Dedifferentiated amniotic fluid mesenchymal stem cell (primary cell): ENCODE data around the gene GIMAP4.
"Not testable (repeated sequence)": the region's sequence is repeated elsewhere in the genome, so short reads cannot be mapped to it uniquely, and the experiment has no call there.

Experiments
- DNase-seq: peaks from one replicate; pipeline ENCODE4 v3.0.0-alpha.2; 2016; ENCODE audit errors: extremely low spot score

GIMAP4 gene

GRCh38 chr7:150567169-150567568 is at the start of gene GIMAP4:
Gene GIMAP4 (plus strand): TSS chr7:150567390. CDS start chr7:150569902, 2,512 bp downstream.
- no peak for DNase-seq

GRCh38 chr7:150519310-150519709 is 47.9 kb upstream of the GIMAP4 start:
- no peak for DNase-seq

- DNase-seq: no peak
Observed at GRCh38 chr7:150520145-150520544, 47.0 kb upstream of the GIMAP4 start.

GRCh38 chr7:150522931-150523330 is 44.3 kb upstream of the GIMAP4 start:
- not testable (repeated sequence) for DNase-seq

GRCh38 chr7:150524018-150524417 is 43.2 kb upstream of the GIMAP4 start:
- no peak for DNase-seq

GRCh38 chr7:150531704-150532103 is 35.5 kb upstream of the GIMAP4 start:
- no peak for DNase-seq

- no peak for DNase-seq
Observed at GRCh38 chr7:150538259-150538658, 28.9 kb upstream of the GIMAP4 start.

- DNase-seq: no peak
Observed at GRCh38 chr7:150553163-150553562, 14.0 kb upstream of the GIMAP4 start.

GRCh38 chr7:150556521-150557138 is 10.6 kb upstream of the GIMAP4 start:
- no peak for DNase-seq

- no peak for DNase-seq
Observed at GRCh38 chr7:150560486-150560885, 6.7 kb upstream of the GIMAP4 start.

GRCh38 chr7:150562919-150563318 is 4.3 kb upstream of the GIMAP4 start:
- DNase-seq: no peak

- no peak for DNase-seq
Observed at GRCh38 chr7:150564006-150564405, 3.2 kb upstream of the GIMAP4 start.

- no peak for DNase-seq
Observed at GRCh38 chr7:150564566-150564965, 2.6 kb upstream of the GIMAP4 start.

- DNase-seq: no peak
Observed at GRCh38 chr7:150565239-150565638, 2.0 kb upstream of the GIMAP4 start.

GRCh38 chr7:150566123-150566522 is 1.1 kb upstream of the GIMAP4 start:
- no peak for DNase-seq

- DNase-seq: no peak
Observed at GRCh38 chr7:150566572-150566971, 618 bp upstream of the GIMAP4 start.

- no peak for DNase-seq
Observed at GRCh38 chr7:150567871-150568301, 696 bp downstream of the GIMAP4 start.

GRCh38 chr7:150568714-150569113 is 1.5 kb downstream of the GIMAP4 start:
- DNase-seq: peak; percentile 13

- peak; percentile 11 for DNase-seq
Observed at GRCh38 chr7:150569245-150569955, 2.2 kb downstream of the GIMAP4 start.

- peak; percentile 14 for DNase-seq
Observed at GRCh38 chr7:150570556-150571465, 3.6 kb downstream of the GIMAP4 start.

GRCh38 chr7:150572496-150572895 is 5.3 kb downstream of the GIMAP4 start:
- no peak for DNase-seq

- DNase-seq: not testable (repeated sequence)
Observed at GRCh38 chr7:150579979-150580637, 12.9 kb downstream of the GIMAP4 start.
